HCT116 (cell line): Measurements from ENCODE around the gene IPCEF1. TPM values are rescaled to one million over a fixed set of nuclear protein-coding genes. Genes with fewer than 3 reads are reported as not detected.

ENCODE experiments used
- ATAC-seq: fragments of 200-7000 bp; cut with Tn5 transposase; 2 replicates; pipeline ENCODE4 v1.9.1; 2020; ENCODE audit warnings: mild to moderate bottlenecking, moderate library complexity
- BruUV-seq: library from RNA; stranded (reverse); fragments of 400-500 nt; replicated peaks from 2 replicates; lab custom pipeline; 2021; lab: Mats Ljungman, UMichigan
- CTCF ChIA-PET: fragments of 300-600 bp; sonication (Branson Sonifier 250); formaldehyde crosslinking; loops from one replicate; lab custom pipeline; 2021; ENCODE audit warnings: antibody characterized with exemption; lab: Charles Lee
- POLR2A ChIA-PET: fragments of 300-600, 350-600 bp; sonication (Branson Sonifier 250); formaldehyde crosslinking; loops from one replicate; lab custom pipeline; 2021; ENCODE audit warnings: antibody characterized with exemption; lab: Charles Lee
- RAD21 ChIA-PET, 2 experiments: fragments of 300-600 bp; sonication (Branson Sonifier 250); formaldehyde crosslinking; loops; one replicate each; lab custom pipeline; 2023; ENCODE audit warnings: low total read pairs in 2 of 2; ENCODE audit not compliant: uncharacterized antibody in 2 of 2, unreplicated experiment in 2 of 2, low non-redundant PET in 1 of 2; lab: Charles Lee
- DNase-seq: peaks from one replicate; pipeline ENCODE4 v3.0.0-alpha.2; 2010; ENCODE audit warnings: low read depth, low spot score
- H2AFZ ChIP-seq: fragments of 200-600 bp; shearing (Covaris generic), sonication (generic); 2 replicates; pipeline ENCODE4 v1.6.1; 2017; ENCODE audit warnings: low read depth, mixed run types, mixed read lengths, antibody characterized with exemption, low read length; ENCODE audit not compliant: poor library complexity, severe bottlenecking
- H3K27ac ChIP-seq: 2 replicates; pipeline ENCODE4 v1.5.1; 2012; ENCODE audit warnings: low read depth, low read length
- H3K27me3 ChIP-seq: fragments of 200-600 bp; sonication (generic); 2 replicates; pipeline ENCODE4 v1.6.1; 2016; ENCODE audit warnings: mixed run types, low read length, mixed read lengths; ENCODE audit not compliant: insufficient read depth
- H3K36me3 ChIP-seq, 2 experiments: fragments of 200-500 bp in 1 of 2; fragments of 200-600 bp in 1 of 2; sonication (Bioruptor generic) in 1 of 2; sonication (generic) in 1 of 2; 2 replicates each; pipeline versions ENCODE4 v1.5.1 to v1.6.1; 2014 to 2016; ENCODE audit warnings: low read length in 2 of 2, inconsistent platforms in 1 of 2, mixed read lengths in 1 of 2, mixed run types in 1 of 2; ENCODE audit not compliant: insufficient read depth in 2 of 2, control insufficient read depth in 1 of 2
- H3K4me1 ChIP-seq, 2 experiments: fragments of 200-600 bp in 1 of 2; sonication (generic) in 1 of 2; 2 replicates each; pipeline versions ENCODE4 v1.5.1 to v1.6.1; 2012 to 2017; ENCODE audit warnings: low read length in 2 of 2, inconsistent platforms in 1 of 2, mild to moderate bottlenecking in 1 of 2, mixed read lengths in 1 of 2, mixed run types in 1 of 2, moderate library complexity in 1 of 2; ENCODE audit not compliant: insufficient read depth in 2 of 2, control insufficient read depth in 1 of 2
- H3K4me2 ChIP-seq: fragments of 200-600 bp; sonication (generic); 2 replicates; pipeline ENCODE4 v1.6.1; 2017; ENCODE audit warnings: mixed run types, low read length, mixed read lengths
- H3K4me3 ChIP-seq, 2 experiments: fragments of 200-600 bp in 1 of 2; sonication (generic) in 1 of 2; replicated peaks in 1 of 2; 2 replicates each; pipeline ENCODE4 v1.5.1; 2011 to 2016; ENCODE audit warnings: low read length in 2 of 2, control low read depth in 1 of 2, low read depth in 1 of 2, mild to moderate bottlenecking in 1 of 2, mixed read lengths in 1 of 2, mixed run types in 1 of 2
- H3K79me2 ChIP-seq: fragments of 200-600 bp; sonication (generic); 2 replicates; pipeline ENCODE4 v1.6.1; 2017; ENCODE audit warnings: mild to moderate bottlenecking, mixed run types, low read length, moderate library complexity, mixed read lengths; ENCODE audit not compliant: insufficient read depth
- H3K9ac ChIP-seq: fragments of 200-600 bp; sonication (generic); 2 replicates; pipeline ENCODE4 v1.6.1; 2016; ENCODE audit warnings: low read length, mixed read lengths
- H3K9me2 ChIP-seq: fragments of 200-600 bp; sonication (generic), shearing (Covaris generic); 2 replicates; pipeline ENCODE4 v1.6.1; 2017; ENCODE audit warnings: mixed run types, mild to moderate bottlenecking, moderate library complexity; ENCODE audit not compliant: insufficient read depth
- H3K9me3 ChIP-seq, 2 experiments: fragments of 200-500 bp in 1 of 2; fragments of 200-600 bp in 1 of 2; sonication (Bioruptor generic) in 1 of 2; sonication (generic) in 1 of 2; 2 replicates each; pipeline ENCODE4 v1.6.1; 2014 to 2017; ENCODE audit warnings: low read length in 2 of 2, mixed read lengths in 2 of 2, inconsistent platforms in 1 of 2, low read depth in 1 of 2, mild to moderate bottlenecking in 1 of 2, mixed run types in 1 of 2, moderate library complexity in 1 of 2; ENCODE audit not compliant: control insufficient read depth in 1 of 2, insufficient read depth in 1 of 2
- H4K20me1 ChIP-seq: fragments of 200-600 bp; sonication (generic), shearing (Covaris generic); 2 replicates; pipeline ENCODE4 v1.6.1; 2017; ENCODE audit warnings: mixed run types, mild to moderate bottlenecking, moderate library complexity; ENCODE audit not compliant: insufficient read depth
- CBX3 ChIP-seq: IDR thresholded peaks from 2 replicates; pipeline ENCODE4 v1.6.1; 2012; ENCODE audit warnings: low read depth
- EGR1 ChIP-seq: IDR thresholded peaks from 2 replicates; pipeline ENCODE4 v1.6.1; 2012; ENCODE audit warnings: low read depth
- EZH2 ChIP-seq: fragments of 200-600 bp; sonication (generic); IDR thresholded peaks from 2 replicates; pipeline ENCODE4 v1.6.1; 2017; ENCODE audit warnings: antibody characterized with exemption, mixed run types
- FOSL1 ChIP-seq: IDR thresholded peaks from 2 replicates; pipeline ENCODE4 v1.6.1; 2012; ENCODE audit warnings: low read depth
- JUND ChIP-seq: IDR thresholded peaks from 2 replicates; pipeline ENCODE4 v1.6.1; 2012
- POLR2A ChIP-seq: IDR thresholded peaks from 2 replicates; pipeline ENCODE4 v1.7.0; 2011; ENCODE audit warnings: borderline replicate concordance; ENCODE audit not compliant: insufficient read depth, insufficient read length; ENCODE audit errors: extremely low read depth
- POLR2AphosphoS5 ChIP-seq: IDR thresholded peaks from 2 replicates; pipeline ENCODE4 v1.6.1; 2011; ENCODE audit warnings: mild to moderate bottlenecking, low read depth, low read length, moderate library complexity
- RAD21 ChIP-seq: IDR thresholded peaks from 2 replicates; pipeline ENCODE4 v1.6.1; 2012; ENCODE audit warnings: low read depth, mild to moderate bottlenecking
- SP1 ChIP-seq: IDR thresholded peaks from 2 replicates; pipeline ENCODE4 v1.6.1; 2012; ENCODE audit warnings: low read depth
- YY1 ChIP-seq: IDR thresholded peaks from 2 replicates; pipeline ENCODE4 v1.6.1; 2011; ENCODE audit warnings: low read length, low read depth, moderate library complexity, mild to moderate bottlenecking; ENCODE audit not compliant: insufficient replicate concordance; ENCODE audit errors: extremely low read depth
- ZNF274 ChIP-seq: fragments of 200-500 bp; sonication (Bioruptor generic); IDR thresholded peaks from 2 replicates; pipeline ENCODE4 v1.6.1; 2014; ENCODE audit warnings: mild to moderate bottlenecking, low read depth, low read length, inconsistent platforms
- intact Hi-C: fragments of 100-400 bp; cut with micrococcal nuclease; formaldehyde crosslinking; loops from 2 replicates; pipeline ENCODE4 v1.10.0; 2022
- total RNA-seq: library from RNA; stranded (reverse); gene quantifications from one replicate; pipeline ENCODE4 v1.2.1, GENCODE V29; 2021; ENCODE audit not compliant: unreplicated experiment
- TF ChIP-seq, protein P1 (sequence below): IDR thresholded peaks from 2 replicates; pipeline ENCODE4 v1.6.1; 2012; ENCODE audit warnings: low read depth
- TF ChIP-seq, protein P2 (sequence below): IDR thresholded peaks from 2 replicates; pipeline ENCODE4 v1.6.1; 2011; ENCODE audit warnings: mild to moderate bottlenecking, low read length, moderate library complexity; ENCODE audit not compliant: insufficient replicate concordance; ENCODE audit errors: extremely low read depth
- TF ChIP-seq, protein P3 (sequence below), 3 experiments: fragments of 200-600 bp in 1 of 3; sonication (generic) in 1 of 3; IDR thresholded peaks in 2 of 3; conservative IDR thresholded peaks in 1 of 3; 2 replicates each; pipeline ENCODE4 v1.5.1; 2012 to 2017; ENCODE audit warnings: low read depth in 2 of 3, low read length in 2 of 3, antibody characterized with exemption in 1 of 3, borderline replicate concordance in 1 of 3, control low read depth in 1 of 3, mild to moderate bottlenecking in 1 of 3, mixed read lengths in 1 of 3, mixed run types in 1 of 3, moderate library complexity in 1 of 3; ENCODE audit not compliant: insufficient read depth in 1 of 3

The IPCEF1 gene
- total RNA-seq, 1 experiment from 2014 or later, result 0.32 TPM

DNA sequence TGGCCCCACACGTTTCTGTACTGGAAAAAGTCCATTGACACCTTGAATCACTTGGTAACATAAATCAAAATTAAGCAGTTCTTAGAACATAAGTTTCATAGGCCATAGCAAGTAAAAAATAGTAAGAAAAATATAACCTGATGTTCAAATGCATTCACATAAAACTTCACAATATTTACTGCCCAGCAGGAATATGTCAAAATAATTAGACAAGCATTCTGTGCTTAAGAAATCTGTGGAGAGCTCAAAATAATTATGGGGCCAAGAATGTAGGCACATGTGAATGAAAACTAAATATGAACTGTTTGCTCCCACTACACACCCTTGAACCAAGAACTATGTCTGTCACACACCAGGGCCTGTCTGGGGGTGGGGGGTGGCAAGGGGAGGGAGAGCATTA lies 70.8 kb downstream of the IPCEF1 start (continued):
- TF ChIP-seq, protein P1, sequence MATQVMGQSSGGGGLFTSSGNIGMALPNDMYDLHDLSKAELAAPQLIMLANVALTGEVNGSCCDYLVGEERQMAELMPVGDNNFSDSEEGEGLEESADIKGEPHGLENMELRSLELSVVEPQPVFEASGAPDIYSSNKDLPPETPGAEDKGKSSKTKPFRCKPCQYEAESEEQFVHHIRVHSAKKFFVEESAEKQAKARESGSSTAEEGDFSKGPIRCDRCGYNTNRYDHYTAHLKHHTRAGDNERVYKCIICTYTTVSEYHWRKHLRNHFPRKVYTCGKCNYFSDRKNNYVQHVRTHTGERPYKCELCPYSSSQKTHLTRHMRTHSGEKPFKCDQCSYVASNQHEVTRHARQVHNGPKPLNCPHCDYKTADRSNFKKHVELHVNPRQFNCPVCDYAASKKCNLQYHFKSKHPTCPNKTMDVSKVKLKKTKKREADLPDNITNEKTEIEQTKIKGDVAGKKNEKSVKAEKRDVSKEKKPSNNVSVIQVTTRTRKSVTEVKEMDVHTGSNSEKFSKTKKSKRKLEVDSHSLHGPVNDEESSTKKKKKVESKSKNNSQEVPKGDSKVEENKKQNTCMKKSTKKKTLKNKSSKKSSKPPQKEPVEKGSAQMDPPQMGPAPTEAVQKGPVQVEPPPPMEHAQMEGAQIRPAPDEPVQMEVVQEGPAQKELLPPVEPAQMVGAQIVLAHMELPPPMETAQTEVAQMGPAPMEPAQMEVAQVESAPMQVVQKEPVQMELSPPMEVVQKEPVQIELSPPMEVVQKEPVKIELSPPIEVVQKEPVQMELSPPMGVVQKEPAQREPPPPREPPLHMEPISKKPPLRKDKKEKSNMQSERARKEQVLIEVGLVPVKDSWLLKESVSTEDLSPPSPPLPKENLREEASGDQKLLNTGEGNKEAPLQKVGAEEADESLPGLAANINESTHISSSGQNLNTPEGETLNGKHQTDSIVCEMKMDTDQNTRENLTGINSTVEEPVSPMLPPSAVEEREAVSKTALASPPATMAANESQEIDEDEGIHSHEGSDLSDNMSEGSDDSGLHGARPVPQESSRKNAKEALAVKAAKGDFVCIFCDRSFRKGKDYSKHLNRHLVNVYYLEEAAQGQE, result no peak
- no peak for TF ChIP-seq SP1
- TF ChIP-seq FOSL1, result no peak
- no peak for TF ChIP-seq POLR2A
- TF ChIP-seq YY1, result no peak
- TF ChIP-seq, protein P2, sequence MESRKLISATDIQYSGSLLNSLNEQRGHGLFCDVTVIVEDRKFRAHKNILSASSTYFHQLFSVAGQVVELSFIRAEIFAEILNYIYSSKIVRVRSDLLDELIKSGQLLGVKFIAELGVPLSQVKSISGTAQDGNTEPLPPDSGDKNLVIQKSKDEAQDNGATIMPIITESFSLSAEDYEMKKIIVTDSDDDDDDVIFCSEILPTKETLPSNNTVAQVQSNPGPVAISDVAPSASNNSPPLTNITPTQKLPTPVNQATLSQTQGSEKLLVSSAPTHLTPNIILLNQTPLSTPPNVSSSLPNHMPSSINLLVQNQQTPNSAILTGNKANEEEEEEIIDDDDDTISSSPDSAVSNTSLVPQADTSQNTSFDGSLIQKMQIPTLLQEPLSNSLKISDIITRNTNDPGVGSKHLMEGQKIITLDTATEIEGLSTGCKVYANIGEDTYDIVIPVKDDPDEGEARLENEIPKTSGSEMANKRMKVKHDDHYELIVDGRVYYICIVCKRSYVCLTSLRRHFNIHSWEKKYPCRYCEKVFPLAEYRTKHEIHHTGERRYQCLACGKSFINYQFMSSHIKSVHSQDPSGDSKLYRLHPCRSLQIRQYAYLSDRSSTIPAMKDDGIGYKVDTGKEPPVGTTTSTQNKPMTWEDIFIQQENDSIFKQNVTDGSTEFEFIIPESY, result no peak
- TF ChIP-seq JUND, result no peak
- no peak for TF ChIP-seq CBX3

DNA sequence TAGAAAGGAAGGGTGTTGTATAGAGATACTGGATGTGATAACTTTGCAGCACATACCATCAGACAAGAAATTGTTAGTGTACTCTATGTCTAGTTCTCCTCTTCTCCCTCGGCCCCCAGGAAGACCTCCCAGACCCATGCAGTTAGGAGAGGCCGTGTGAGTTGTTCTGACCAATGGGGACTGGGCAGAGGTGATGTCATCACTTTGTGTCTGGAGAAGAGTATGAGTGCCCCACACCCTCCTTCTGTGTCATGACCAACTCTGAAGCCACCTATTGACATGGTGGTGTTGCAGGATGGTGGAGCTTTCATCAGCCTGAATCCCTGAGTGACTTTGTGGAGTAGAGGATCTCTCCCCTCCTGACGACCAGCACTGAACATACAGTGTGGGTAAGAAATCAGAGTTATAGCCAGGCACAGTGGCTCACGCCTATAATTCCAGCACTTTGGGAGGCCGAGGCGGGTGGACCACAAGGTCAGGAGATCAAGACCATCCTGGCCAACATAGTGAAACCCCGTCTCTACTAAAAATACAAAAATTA lies 72.2 kb downstream of the IPCEF1 start:
- no TSS peak for BruUV-seq
- ChIA-PET CTCF (no interaction called here), POLR2A (no interaction called here), RAD21 (no interaction called here)
- no peaks in the 10 kb centered on the region for H3K79me2 ChIP-seq
- no peaks in the 10 kb centered on the region for H3K27me3 ChIP-seq
- H3K9me2 ChIP-seq, result no peaks in the 10 kb centered on the region
- intact Hi-C loops, result no loop called here
- no peak overlapping the region for H3K27ac ChIP-seq
- no peaks in the 10 kb centered on the region for H3K4me1 ChIP-seq
- H3K4me2 ChIP-seq, result no peak overlapping the region
- ATAC-seq (peak; percentile 44; the same call in 1 of the 2 replicates), DNase-seq (no peak)
- H3K4me3 ChIP-seq, result no peak overlapping the region
- no peaks in the 10 kb centered on the region for H3K9me3 ChIP-seq
- no peaks in the 10 kb centered on the region for H4K20me1 ChIP-seq
- no peak overlapping the region for H2AFZ ChIP-seq
- H3K36me3 ChIP-seq, result no peaks in the 10 kb centered on the region
- H3K9ac ChIP-seq, result no peak overlapping the region
- TF ChIP-seq ZNF274 (no peak), POLR2AphosphoS5 (no peak), EGR1 (no peak), EZH2 (no peak), RAD21 (no peak)
- TF ChIP-seq, protein P3, sequence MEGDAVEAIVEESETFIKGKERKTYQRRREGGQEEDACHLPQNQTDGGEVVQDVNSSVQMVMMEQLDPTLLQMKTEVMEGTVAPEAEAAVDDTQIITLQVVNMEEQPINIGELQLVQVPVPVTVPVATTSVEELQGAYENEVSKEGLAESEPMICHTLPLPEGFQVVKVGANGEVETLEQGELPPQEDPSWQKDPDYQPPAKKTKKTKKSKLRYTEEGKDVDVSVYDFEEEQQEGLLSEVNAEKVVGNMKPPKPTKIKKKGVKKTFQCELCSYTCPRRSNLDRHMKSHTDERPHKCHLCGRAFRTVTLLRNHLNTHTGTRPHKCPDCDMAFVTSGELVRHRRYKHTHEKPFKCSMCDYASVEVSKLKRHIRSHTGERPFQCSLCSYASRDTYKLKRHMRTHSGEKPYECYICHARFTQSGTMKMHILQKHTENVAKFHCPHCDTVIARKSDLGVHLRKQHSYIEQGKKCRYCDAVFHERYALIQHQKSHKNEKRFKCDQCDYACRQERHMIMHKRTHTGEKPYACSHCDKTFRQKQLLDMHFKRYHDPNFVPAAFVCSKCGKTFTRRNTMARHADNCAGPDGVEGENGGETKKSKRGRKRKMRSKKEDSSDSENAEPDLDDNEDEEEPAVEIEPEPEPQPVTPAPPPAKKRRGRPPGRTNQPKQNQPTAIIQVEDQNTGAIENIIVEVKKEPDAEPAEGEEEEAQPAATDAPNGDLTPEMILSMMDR (IDR thresholded peaks at IDR 0.05 in 2 of 3, conservative IDR thresholded peaks at IDR 0.05 in 1 of 3; ENCODE audit: borderline replicate concordance in 1 of 3, insufficient read depth in 1 of 3, low read depth in 2 of 3, low read length in 2 of 3), result no peak
- TF ChIP-seq, protein P1, result no peak
